NCI-H2081 (cell line): ENCODE data around the gene ERI3.

ENCODE experiments used
- DNase-seq, 2 experiments: peaks; one replicate each; lab custom pipeline; 2025; lab: John Stamatoyannopoulos, UW

The ERI3 gene

DNA sequence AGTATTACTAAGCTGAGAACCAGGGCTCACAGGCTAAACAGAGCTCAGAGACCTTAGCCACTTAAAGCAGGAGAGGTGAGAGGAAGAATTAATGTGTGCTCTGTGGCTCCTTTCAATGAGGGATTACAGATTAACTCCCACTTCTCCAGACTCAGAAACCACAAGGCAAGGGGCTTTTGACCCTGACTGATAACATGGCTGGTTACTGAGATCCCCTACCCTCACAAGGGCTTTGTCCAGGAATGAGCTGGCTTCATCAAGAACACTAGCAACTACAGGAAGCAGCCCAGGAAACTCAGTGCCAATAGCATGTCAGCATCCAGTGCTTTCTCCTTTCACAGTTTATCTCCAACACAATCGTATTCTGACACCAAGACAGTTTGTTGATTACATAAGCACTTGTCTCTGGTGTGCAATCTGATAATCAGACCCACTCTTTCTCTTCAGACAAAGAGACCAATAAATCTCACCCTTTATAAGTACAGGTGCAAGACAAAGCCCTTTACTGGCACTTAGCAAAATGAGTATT is 38.8 kb downstream of the ERI3 start:
- peak; percentile 22 to 50 for DNase-seq

GRCh38 chr1:44315521-44315920 is 39.5 kb downstream of the ERI3 start:
- no peak for DNase-seq

DNA sequence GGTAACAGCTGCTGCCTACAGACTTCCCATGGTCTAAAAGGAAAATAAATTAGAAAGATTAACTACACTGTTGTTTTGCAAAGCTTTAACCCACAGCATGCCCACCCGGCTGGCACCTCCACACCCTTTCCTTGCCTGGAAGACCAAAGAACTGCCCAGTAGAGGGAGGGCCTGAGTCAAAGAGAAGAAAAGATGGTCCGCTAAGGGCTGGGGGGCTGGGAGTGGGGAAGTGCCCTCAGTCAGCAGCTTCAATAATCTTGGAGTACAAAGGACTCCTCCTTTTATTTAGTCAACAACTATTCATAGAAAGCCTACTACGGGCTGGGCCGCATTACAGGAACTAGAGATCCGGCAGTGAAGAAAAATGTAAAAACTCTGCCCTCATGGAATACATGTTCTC is 40.6 kb downstream of the ERI3 start:
- DNase-seq: no peak

- no peak for DNase-seq
Observed at GRCh38 chr1:44313265-44313918, 41.7 kb downstream of the ERI3 start.

- DNase-seq: no peak
Observed at GRCh38 chr1:44312399-44313196, 42.5 kb downstream of the ERI3 start.

- no peak for DNase-seq
Observed at GRCh38 chr1:44310006-44310405, 45.1 kb downstream of the ERI3 start.

DNA sequence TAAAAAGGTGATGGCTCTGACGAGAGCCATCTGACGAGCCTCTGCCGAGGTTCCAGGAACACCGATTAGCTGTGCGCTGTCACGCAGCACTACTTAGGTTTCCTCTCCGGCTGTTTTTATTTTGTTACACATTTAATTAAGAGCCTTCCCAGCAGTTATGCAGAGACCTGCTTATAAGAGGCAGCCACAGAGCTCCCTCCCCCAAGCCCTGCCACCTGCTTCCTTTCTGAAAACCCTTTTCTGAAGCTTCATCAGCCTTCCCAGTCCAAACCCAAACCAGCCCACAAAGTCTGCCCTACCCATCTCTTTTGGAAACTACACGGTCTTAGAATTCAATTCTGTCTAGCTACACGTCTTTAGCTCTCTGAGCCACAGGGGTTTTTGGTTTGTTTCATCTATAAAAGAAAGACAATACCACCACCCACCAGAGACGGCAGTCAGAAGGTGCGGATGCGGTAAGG is 49.1 kb downstream of the ERI3 start:
- peak; percentile 24 to 71 for DNase-seq

DNA sequence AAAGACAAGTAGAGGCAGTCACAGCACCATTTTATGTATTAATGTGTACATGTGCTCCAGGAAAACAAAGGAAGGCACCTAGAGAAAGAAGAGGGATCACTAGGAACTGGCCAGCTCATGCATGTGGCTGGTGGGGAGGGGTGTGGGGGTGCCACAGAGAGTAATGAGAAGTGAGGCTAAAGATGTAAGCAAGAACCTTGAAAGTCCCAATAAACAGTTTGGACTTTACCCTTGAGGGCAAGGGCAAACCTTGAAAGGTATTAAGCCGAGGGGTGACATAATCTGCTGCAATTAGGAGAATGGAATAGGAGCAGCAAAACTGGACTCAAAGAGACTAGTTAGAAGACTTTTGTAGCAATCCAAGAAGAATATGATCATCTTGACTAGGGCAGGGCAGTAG is 51.5 kb downstream of the ERI3 start:
- DNase-seq: no peak

GRCh38 chr1:44302541-44302940 is 52.5 kb downstream of the ERI3 start:
- DNase-seq: no peak

DNA sequence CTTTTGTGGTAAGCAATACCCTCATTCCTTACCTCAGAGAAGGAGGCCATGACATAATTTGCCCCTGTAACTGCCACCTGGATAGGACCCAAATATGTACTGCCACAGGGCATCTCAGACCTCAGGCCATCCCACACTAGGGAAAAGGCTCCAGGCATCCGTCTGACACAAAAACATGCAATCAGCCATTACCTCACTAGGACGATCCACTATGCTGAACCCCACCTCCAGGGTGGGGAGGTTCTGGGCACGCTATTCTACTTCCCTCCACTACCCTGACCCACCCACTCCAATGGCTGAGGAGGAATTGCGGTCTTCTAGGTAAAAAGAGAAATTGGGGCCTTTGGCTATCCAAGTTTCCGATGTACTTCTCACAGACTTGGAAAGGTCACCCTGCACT is 53.6 kb downstream of the ERI3 start:
- no peak for DNase-seq

DNA sequence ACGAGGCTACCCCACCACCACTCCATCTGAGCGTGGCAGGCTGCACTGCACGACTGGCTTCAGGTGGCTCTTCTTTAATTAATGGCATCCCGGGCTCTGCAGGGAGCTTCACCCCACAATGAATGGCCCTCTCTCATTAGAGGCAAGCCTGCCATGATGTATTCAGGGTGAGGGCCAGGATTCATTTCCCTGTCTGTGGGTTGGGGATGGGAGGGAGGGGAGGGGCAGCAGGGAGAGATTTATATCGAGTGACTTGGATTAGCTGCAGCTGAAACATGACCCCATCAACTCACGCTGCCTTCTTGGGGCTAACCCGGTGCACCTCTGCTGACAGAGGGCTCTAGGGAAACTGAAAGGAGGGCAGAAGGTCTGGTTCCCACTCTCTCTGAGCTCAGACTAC is 54.2 kb downstream of the ERI3 start:
- DNase-seq: no peak

- no peak for DNase-seq
Observed at GRCh38 chr1:44297695-44298400, 57.2 kb downstream of the ERI3 start.

DNA sequence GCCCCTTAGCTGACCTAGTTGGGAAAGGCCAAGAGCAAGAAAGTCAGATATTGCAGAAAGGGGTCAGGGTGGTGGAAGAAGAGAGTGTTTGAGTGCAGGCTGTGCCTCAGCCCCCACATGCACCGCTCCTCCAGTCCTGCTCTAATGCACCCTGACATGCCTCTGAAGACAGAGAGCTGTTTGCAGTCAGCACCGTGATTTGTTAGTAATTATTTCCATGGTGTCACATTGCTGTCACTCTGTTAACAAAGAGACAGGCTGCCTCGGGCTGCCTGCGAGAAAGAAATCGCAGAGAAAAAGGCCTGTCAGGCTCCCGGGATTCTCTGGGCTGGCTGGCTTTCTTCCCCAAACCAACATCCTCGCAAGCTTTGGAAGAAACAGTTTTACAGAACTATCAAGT is 58.3 kb downstream of the ERI3 start:
- DNase-seq: no peak

DNA sequence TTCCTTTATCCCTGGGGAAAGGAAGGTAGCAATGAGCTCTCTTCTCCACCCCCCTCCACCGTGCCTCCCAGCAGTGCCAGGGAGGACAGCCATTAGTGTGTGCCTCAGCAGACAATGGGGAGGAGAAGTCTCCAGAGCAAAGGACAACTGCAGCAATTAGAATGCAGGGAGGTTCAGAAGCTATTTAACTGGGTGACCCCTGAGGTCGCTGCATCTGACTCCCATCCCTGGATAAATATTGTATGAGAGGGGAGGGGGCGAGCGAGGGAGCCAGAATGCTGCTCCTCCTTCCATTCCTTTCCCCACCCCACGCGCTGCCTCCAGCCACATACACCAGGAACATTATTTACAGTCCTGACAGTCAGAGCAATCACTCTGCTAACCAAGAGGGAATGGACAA is 59.0 kb downstream of the ERI3 start:
- DNase-seq: no peak

DNA sequence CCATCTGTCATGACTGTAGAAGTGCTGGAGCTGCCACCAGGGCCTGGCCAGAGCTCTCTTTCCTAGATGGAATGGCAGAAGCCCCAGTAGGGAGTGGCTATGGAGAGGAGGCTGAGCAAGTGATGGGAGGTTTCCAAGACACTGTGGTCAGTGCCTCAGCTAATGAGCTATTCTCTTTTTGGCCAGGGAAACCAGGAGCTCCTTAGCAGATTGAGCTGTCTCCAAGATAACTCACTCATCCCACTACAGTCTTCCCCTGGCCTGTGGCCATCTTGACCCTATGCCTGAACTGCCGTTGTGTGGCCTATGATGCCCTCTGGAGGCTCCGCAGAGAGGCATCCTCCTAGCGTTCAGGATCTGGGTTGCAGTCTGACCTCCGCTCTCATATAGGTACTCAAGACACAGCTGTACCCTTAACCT is 60.5 kb downstream of the ERI3 start:
- DNase-seq: peak in 1 of 2 experiments; percentile 37

DNA sequence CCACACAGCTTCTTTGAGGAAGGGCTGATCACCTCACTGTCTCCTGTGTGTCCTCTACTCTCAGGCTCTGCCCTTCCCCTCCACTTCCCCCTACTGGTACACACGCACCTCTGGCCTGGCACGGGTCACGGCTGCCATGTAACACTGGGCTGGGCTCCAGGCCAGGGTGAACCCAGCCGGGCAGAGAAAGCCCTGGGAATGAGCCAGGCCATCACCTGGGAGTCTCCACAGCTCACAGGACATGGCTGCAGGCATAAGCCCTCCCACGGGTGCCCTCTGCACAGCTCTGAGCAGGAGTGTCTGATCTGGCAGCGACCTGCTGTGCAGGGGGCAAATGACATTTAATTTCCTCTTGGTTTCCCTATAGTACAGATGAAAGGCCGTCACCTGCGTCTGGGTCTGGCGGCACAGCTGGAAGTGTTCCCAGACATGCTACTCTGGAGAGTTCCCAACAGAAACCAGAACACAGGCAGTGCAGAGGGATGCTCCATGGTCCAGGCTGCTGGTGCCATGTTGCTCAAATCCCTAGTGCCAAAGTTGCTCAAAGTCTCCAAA is 61.2 kb downstream of the ERI3 start:
- DNase-seq: peak; percentile 36 to 81

GRCh38 chr1:44292651-44293050 is 62.4 kb downstream of the ERI3 start:
- DNase-seq: no peak

DNA sequence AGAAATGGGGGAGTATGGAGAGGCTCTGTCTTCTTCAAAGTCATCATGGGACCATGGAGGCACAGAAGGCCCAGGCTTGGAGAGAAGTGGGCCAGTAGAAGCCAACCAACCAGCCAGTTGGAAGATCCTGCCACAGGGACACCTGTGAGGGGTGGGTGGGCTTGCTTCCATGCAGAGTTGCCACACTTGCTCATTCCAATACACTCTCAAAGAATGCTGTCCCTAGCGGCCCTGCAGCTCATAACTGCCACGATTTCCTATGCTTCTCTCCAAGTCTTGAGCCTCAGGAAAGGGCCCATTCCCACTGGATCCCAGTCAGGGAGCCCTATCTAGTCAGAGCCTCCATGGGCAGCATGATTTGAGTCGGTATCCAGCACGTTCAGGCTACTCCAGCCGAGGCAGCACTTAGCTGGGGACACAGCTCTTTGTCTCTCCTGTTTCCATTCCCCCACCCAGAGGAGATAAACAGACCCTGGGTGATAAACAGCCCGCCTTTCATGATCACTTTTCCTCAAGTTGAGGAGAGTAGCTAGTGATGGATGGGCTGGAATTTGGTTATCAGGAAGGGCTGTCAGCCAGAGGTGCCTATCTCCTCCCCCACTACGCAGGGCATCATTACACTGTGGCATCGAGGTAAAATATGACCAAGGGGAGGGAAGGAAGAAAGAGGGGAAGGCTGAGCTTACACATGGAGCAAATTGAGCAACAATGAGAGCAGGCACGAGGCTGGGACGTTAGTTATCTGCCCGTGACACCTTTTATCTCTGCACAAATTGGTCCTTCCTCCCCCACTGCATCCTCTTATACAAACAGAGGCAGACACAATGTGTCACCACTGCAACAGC is 64.6 kb downstream of the ERI3 start:
- no peak for DNase-seq

- peak in 1 of 2 experiments; percentile 69 for DNase-seq
Observed at GRCh38 chr1:44289530-44289929, 65.5 kb downstream of the ERI3 start.

GRCh38 chr1:44288883-44289282 is 66.2 kb downstream of the ERI3 start:
- no peak for DNase-seq

DNA sequence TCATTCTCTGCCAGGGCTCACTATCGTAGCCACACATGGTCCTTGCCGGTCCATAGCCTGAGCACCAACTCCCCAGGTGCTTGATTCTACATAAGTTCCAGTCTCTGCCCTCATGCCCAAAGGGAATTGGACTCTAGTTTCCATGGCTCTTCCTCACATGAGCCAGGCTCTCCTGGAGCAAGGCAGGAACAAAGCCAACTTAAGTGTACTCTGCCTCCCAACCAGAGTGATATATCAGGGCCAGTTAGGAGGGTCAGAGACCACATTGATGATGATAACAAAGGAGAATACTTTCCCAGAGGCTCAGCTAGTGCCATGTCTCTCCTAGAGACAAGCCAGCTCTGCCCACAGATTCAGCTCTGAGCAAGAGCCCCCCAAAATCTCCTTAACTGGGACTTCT is 70.9 kb downstream of the ERI3 start:
- no peak for DNase-seq
